Stimulated activated CD8-positive, alpha-beta memory T cell treated with anti-CD3 and anti-CD28 coated beads, Interleukin-15, amount 100 ng/mL, for 24 hours (primary cell): Measurements from ENCODE around the gene OR4B1.
"Not testable (repeated sequence)": the region's sequence is repeated elsewhere in the genome, so short reads cannot be mapped to it uniquely, and the experiment has no call there.

Experiments used
- DNase-seq: peaks from one replicate; pipeline ENCODE4 v3.0.0-alpha.2; 2020; ENCODE audit warnings: low read depth

OR4B1 gene

GRCh38 chr11:48216510-48216909, at the start of gene OR4B1:
Gene OR4B1, plus strand, starts transcription at chr11:48216810. Its CDS starts 0 bp downstream, at chr11:48216810.
- no peak for DNase-seq

GRCh38 chr11:48167380-48167779, 49.2 kb upstream of the OR4B1 start:
- no peak for DNase-seq

- DNase-seq = no peak
Observed at GRCh38 chr11:48168815-48169214, 47.8 kb upstream of the OR4B1 start.

- DNase-seq = no peak
Observed at GRCh38 chr11:48169259-48169658, 47.4 kb upstream of the OR4B1 start.

GRCh38 chr11:48169717-48170116, 46.9 kb upstream of the OR4B1 start:
- no peak for DNase-seq

- no peak for DNase-seq
Observed at GRCh38 chr11:48170241-48171233, 46.1 kb upstream of the OR4B1 start.

- DNase-seq = peak; percentile 26
Observed at GRCh38 chr11:48172818-48173609, 43.6 kb upstream of the OR4B1 start.

- no peak for DNase-seq
Observed at GRCh38 chr11:48177661-48178060, 38.9 kb upstream of the OR4B1 start.

- DNase-seq = no peak
Observed at GRCh38 chr11:48180627-48181026, 36.0 kb upstream of the OR4B1 start.

- DNase-seq = no peak
Observed at GRCh38 chr11:48182860-48183526, 33.6 kb upstream of the OR4B1 start.

GRCh38 chr11:48184452-48184851, 32.2 kb upstream of the OR4B1 start:
- no peak for DNase-seq

GRCh38 chr11:48190906-48191654, 25.5 kb upstream of the OR4B1 start:
- DNase-seq = not testable (repeated sequence)

- DNase-seq = no peak
Observed at GRCh38 chr11:48193876-48194275, 22.7 kb upstream of the OR4B1 start.

- no peak for DNase-seq
Observed at GRCh38 chr11:48207881-48208280, 8.7 kb upstream of the OR4B1 start.

GRCh38 chr11:48210052-48210451, 6.6 kb upstream of the OR4B1 start:
- no peak for DNase-seq

- no peak for DNase-seq
Observed at GRCh38 chr11:48228761-48229160, 12.2 kb downstream of the OR4B1 start.

- not testable (repeated sequence) for DNase-seq
Observed at GRCh38 chr11:48230057-48230456, 13.4 kb downstream of the OR4B1 start.

GRCh38 chr11:48237727-48238126, 21.1 kb downstream of the OR4B1 start:
- DNase-seq = no peak

GRCh38 chr11:48242501-48242900, 25.9 kb downstream of the OR4B1 start:
- DNase-seq = no peak

- DNase-seq = no peak
Observed at GRCh38 chr11:48244804-48245203, 28.2 kb downstream of the OR4B1 start, which contains the start of gene OR4X2. Gene OR4X2, plus strand, starts transcription at chr11:48245104. Its CDS starts 0 bp downstream, at chr11:48245104.

- DNase-seq = no peak
Observed at GRCh38 chr11:48248902-48249301, 32.3 kb downstream of the OR4B1 start.
